ENCODE measurements around the gene DDX24.
"Not testable (repeated sequence)": the region's sequence is repeated elsewhere in the genome, so short reads cannot be mapped to it uniquely, and the experiment has no call there.

The DDX24 gene

GRCh38 chr14:94087891-94088290, 6.9 kb upstream of the DDX24 start:
- FAIRE-seq = no peak
- no peak for DNase-seq (ENCODE audit: low spot score)

GRCh38 chr14:94081386-94081820, 401 bp upstream of the DDX24 start:
- no peak for DNase-seq (ENCODE audit: low spot score)
- no peak for FAIRE-seq

DNA sequence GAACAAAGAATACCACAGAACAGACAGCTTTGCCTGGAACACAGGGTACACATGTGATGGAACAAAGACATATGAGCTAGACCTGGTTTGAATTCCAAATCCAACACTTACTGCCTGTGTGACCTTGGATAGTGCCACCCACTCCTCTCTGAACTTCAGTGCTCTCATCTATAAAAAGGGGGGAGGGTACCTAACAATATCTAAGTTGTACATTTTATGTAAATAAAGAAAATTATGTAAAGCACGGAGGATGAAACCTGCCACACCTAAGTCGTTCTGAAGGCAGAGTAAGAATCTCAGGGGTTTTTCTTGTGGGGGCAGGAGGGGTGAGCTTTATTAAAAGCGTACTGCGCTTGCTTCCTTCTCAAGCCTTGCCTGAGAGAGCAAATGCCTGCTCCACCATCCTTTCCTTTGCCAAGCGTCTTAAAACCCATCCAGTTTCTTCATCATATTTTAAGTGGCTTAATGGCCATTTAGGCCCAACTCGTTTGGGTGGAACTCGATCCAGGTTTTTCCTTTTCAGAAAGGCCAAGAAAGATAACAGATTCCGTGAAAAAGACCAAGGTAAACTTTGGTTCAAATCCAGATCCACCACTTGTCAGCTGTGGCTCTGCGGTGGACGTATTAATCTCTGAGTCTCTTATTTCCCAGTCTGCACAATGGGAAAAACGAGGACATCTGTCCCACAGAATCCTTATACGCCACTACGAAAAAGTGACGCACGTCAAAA, 946 bp downstream of the DDX24 start:
- no peak for DNase-seq (ENCODE audit: low spot score)
- no peak for FAIRE-seq

DNA sequence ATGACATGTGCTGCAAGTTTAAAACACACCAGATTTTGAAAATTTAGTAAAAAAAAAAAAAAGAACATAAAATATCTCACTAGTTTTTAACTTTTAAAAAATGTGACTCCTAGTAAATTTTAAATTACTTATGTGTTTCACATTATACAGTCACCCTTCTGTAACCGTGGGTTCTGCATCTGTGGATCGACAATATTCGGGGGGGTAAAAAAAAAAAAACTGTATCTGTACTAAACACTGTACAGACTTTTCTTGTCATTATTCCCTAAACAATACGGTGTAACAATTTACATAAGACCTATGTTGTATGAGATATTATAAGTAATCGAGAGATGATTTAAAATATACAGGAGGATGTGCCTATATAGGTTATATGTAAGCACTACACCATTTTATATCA, 3.2 kb downstream of the DDX24 start:
- DNase-seq (ENCODE audit: low spot score) = no peak

GRCh38 chr14:94077111-94077821, 3.7 kb downstream of the DDX24 start:
- DNase-seq (ENCODE audit: low spot score) = no peak
- no peak for FAIRE-seq

More for the DNA sequence above, 3.2 kb downstream of the DDX24 start:
- FAIRE-seq = no peak

DNA sequence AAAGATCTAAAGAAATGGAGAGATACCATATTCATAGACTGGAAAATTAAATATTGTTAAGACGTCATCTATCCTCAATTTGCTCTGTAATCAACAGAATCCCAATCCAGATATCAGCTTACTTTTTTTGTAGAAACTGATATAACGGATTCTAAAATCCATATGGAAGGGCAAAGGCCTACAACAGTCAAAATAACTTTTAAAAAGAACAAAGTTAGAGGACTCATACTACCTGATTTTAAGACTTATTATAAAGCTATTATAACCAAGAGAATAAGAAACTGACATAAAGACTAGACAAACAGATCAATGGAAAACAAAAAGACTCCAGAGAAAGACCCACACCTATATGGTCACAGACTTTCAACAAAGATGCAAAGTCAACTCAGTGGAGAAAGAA, 6.0 kb downstream of the DDX24 start:
- FAIRE-seq (no peak), DNase-seq (ENCODE audit: low spot score) (no peak)

DNA sequence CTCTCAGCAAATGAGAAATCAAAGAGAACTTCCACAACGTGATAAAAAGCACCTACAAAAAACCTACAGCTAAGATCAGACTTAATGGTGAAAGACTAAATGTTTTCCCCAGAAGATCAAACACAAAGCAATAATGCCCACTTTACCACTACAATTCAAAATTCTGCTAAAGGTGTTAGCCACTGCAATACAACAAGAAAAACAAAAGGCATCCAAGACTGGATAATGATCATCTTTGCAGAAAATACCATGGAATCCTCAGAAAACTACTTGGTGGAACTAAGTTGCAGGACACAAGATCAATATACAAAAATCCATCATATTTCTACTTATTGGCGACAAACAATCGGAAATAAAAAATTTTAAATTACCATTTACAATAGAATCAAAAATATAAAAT, 6.5 kb downstream of the DDX24 start:
- DNase-seq (ENCODE audit: low spot score) = no peak
- FAIRE-seq = no peak

- FAIRE-seq; DNase-seq (ENCODE audit: low spot score): not testable (repeated sequence)
These were observed 8.9 kb downstream of the DDX24 start for GRCh38 chr14:94072076-94072475.

- DNase-seq (ENCODE audit: low spot score) (peak; percentile 5), FAIRE-seq (no peak)
These were observed 14.8 kb downstream of the DDX24 start for GRCh38 chr14:94066089-94066676.

DNA sequence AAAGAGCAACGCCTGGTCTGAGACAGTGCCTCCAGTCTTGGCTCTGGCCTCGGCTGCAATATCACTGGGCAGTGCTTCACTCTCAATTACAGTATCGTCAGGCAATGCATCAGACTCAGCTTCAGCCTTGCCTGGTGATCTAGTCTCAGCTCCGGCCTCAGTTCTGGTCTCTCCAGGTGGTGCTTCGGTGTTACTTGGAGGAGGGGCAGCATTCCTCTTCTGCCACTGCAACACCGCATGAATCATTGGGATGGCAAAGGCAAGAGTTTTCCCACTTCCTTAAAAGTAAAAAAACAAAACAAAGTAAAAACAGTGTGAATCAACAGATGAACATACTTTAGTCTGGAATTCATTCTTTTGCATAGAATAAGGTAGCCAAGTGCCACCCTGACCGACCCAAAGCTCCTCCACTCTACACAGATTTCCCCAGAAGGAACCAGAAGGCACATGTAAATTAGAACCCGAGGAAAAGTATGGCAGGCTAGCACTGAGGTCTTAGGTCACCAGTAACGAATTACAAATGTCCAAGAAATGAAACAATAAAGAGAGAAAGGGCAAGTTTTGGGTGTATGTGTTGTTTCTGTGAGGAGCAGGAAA, 18.6 kb downstream of the DDX24 start:
- FAIRE-seq (no peak), DNase-seq (ENCODE audit: low spot score) (peak; percentile 37)

GRCh38 chr14:94059998-94060397, 21.0 kb downstream of the DDX24 start:
- DNase-seq (ENCODE audit: low spot score) = no peak
- FAIRE-seq = no peak

- DNase-seq (ENCODE audit: low spot score) (no peak), FAIRE-seq (no peak)
These were observed 22.3 kb downstream of the DDX24 start for GRCh38 chr14:94058674-94059138.

- FAIRE-seq (no peak), DNase-seq (ENCODE audit: low spot score) (no peak)
These were observed 22.8 kb downstream of the DDX24 start for GRCh38 chr14:94058128-94058673.

DNA sequence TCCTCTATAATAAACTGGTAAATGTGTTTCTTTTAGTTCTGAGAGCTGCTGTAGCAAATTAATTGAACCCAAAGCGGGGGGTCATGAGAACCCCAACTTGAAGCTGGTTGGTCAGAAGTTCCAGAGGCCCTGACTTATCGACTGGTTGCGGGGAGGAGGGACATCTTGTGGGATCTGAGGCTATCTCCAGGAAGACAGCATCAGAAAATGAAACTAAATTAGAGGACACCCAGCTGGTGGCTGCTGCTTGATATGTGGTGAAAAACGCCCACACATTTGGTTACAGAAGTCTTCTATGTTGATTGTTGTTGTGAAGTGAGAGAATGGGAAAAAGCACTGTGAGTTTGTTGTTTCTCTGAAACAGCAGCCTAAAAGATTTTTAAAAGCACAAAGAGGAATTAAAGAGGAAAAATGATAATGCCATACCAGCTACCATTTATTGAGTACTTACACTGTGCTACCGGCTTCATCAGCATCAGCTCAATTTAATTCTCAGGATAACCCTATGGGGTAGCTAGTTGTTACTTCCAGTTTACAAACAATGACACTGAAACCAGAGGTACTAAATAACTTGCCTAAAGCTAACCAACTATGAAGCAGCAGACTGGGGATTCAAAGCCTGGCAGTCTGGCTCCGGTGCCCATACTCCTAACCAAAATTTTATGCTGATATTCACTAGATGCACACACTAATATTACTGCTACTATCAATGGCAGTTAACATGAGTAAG, 24.3 kb downstream of the DDX24 start:
- FAIRE-seq (no peak), DNase-seq (ENCODE audit: low spot score) (no peak)

GRCh38 chr14:94054936-94055335, 26.1 kb downstream of the DDX24 start:
- no peak for DNase-seq (ENCODE audit: low spot score)
- no peak for FAIRE-seq

GRCh38 chr14:94054401-94054800, 26.6 kb downstream of the DDX24 start:
- no peak for DNase-seq (ENCODE audit: low spot score)
- FAIRE-seq = no peak

DNA sequence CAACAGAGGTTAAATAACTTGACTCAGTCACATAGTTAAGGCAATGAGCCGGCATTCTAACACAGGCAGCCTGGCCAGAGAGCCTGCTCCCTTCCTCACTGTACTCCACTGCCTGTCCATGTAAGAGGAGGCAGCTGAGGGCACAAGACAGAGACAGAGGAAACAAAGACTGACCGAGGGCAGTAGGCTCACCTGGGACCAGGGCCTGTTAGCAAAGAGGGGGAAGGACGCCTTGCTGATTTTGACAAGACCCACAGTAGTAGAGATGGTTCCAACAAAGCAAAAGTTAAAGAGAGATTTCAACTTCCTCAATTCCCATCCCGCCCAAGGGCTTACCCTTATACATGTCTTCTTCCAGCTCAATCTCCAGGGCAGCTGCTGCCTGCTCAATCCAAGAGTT, 28.3 kb downstream of the DDX24 start:
- DNase-seq (ENCODE audit: low spot score) (no peak), FAIRE-seq (no peak)

DNA sequence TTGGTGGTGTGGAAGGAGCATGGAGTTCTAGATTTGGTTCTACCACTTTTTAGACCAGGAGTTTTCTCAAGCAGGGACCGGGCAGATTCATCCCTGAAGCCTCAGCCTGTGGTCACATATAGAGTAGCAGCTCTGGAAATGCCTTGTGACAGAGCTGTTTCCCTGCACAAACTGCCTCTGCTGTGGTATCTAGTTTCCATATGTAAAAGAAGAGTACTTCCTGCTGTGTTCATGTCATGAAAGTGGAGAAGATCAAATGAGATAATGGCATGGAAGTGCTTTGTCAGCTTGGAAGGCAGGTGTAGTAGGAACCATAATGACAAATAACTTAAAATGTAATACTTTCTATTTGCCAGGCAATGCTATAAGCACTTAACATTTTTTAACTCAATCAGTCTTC, 28.8 kb downstream of the DDX24 start:
- FAIRE-seq (no peak), DNase-seq (ENCODE audit: low spot score) (no peak)

GRCh38 chr14:94051779-94052178, 29.2 kb downstream of the DDX24 start:
- DNase-seq (ENCODE audit: low spot score) (no peak), FAIRE-seq (no peak)

DNA sequence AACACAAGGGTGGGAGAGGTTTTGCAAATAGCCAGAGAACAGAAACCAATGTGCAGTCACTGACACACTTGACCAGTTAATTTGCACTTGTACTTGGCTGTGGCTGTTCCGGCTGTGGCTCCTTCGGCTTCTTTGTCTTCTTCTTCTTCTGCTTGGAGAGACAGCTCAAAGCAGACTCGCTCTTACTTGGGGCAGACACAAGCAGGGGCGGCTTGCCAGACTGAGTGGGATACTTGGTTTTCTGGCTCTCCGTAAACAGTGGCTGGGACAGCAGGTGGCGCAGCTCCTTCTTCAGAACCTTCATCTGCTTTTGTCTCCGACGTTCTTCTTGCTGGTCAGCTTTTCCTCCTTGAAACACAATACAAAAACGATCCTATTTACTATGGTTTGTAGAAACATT, 29.9 kb downstream of the DDX24 start:
- FAIRE-seq (no peak), DNase-seq (ENCODE audit: low spot score) (peak; percentile 8)

DNA sequence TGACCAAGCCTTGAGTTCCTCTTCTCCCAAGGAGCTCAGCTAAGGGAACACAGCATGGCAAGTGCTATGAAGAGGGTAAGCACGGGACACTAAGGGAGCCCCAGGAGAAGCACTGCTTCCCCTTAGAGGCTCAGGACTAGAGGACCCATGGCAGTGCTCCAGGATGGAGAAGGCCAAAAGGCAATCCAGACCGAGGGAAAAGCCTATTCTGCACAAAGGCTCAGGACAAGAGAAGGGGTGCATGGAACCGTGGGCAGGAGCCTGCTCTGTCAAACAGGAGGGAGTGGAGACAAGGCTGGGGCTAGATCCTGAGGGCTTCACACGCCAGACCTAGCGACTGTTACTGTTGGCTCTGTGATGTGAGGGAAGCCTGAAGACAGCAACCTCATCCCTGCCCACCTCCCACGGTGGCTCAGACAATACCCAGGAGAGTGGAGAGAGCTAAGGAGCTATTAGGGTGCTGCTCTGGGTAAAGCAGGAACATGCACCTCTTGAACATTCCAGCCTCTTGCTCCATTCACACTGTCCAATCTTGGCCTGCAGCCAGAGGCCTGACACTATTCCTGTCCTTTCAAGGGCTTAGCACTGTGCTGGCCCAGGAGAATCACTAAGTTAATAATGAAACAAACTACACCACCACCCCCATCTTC, 30.6 kb downstream of the DDX24 start:
- no peak for FAIRE-seq

More for the DNA sequence above, 30.6 kb downstream of the DDX24 start:
- no peak for DNase-seq (ENCODE audit: low spot score)
